DMS 273 treated with DMSO at 0.1 percent for 48 hours (cell line): ENCODE data around the gene MOCS2.
"Not testable (repeated sequence)": the region's sequence is repeated elsewhere in the genome, so short reads cannot be mapped to it uniquely, and the experiment has no call there.

ENCODE experiments used
- DNase-seq: peaks from one replicate; lab custom pipeline; 2025; lab: John Stamatoyannopoulos, UW

MOCS2 gene, protein sequence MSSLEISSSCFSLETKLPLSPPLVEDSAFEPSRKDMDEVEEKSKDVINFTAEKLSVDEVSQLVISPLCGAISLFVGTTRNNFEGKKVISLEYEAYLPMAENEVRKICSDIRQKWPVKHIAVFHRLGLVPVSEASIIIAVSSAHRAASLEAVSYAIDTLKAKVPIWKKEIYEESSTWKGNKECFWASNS

DNA sequence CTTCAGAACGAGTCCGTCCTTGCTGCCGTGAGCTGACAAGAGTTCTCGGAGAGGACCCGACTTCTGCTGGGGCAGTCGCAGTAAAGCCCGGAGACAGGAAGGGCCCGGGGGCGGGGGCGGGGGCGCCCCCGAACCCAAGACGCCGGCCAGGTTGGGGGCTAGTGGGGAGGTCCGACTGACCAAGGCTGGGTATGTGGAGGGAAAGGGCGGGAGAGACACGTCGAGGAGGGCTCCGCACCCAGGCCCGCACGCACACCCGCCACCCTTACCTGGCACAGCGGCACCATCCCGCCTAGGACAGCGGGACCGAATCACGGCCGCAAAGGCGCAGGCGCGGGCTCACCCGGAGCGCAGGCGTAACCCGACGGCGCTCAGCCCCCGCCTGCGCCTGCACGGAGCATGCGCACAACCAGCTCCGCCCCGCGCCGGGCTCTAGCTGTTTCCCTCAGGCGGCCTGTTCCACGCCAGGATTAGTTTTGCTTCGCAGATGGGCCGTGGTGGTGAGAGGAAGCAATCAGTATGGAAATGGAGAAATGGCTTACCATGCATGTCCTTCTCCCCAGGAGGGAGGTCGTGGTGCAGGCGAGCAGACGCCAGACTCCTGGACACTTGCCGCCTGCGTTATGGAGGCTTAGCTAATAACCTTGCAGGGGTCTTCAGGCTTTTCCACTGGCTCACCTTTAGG is at the start of gene MOCS2:
Gene MOCS2, minus strand, starts transcription at position 315 of the 685 bp plus-strand sequence. CDS start 2,583 bp downstream, outside the sequence.
- peak; percentile 74 for DNase-seq

DNA sequence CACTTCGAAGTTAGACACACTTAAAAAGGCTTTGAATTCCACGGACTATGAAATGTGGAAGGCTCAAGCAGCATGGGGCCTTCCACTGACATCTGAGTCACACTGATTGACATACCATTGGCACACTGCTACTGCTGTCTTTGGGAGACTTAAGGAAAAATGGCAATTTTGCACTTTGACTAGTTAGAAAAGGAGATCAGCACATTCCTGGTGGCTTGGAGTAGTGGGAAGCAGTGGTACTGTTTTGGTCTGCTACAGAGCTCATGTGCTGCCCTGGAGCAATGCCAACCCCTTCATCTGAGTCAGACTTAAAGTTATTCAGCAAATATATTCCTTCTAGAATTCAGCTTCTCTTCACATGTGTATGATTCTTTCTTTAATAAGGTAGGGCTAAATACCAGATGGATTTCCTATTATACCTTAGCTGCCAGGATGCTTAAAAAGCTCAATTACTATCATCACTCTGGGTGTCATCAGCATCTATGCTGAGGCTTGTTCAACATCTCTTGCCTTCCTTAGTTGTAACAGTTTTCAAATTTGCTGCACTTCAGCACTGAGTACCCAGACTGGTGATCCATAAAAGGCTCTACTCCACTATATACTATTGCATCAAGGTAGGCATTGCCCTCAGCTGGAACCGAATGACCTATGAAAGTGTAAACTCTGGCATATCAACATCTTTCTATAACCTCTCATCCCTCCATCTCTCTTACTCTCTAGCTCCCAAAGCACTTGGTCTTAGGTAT is 42.3 kb upstream of the MOCS2 start:
- DNase-seq, result no peak

DNA sequence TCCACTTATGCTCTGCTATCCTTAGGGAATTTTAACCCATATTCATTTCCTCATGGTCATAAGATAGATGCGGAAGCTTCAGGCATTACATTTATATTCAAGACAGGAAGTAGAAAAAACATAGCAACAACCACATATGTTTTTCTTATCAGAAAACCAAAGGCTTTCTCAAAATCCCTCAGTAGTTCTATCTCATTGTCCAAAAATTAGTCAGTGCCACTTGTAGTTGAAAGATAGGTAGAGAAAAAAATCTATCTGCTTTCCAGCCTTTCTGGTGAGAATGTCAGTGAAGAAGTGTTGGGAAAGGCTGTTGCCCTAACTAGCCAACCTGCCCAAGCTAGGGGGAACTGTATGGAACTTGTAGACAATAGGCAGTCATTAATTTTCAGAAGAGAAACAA is 23.5 kb upstream of the MOCS2 start:
- no peak for DNase-seq

DNA sequence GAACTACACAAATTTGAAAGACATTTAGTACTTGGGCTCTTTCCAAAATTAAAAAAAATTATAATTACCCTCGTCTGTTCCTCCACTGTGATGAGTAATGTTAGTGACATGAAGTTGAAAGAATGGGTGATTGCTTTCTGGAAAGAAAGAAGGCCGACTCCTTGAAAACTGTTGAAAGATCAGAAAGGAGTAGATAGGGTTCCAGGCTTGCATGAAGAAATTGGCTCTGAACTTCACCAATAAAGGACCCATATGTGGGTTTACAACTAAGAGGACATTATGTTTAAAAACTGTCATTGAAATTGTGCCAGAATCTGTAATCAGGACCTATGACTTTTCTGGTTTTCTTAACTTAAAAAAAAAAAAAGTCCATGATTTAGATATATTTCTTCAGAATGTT is 20.7 kb upstream of the MOCS2 start:
- no peak for DNase-seq

DNA sequence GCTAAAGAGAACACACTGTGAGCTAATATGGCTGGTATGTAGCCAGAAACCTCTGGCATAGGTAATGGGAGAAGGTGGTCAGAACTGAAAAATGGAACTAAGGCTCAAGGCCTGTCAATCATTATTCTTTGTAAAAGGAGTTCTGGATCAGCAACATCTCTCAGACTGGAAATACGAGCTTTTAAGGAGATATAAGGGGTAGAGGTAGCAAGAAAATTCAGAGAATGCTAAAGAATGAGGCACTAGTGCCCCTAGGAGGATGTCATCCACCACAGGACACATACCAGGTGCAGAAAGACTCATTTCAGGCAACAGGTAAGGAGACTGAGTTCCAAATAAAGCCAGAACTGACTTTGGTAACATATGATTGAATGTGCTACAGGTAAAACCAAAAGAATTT is 18.9 kb upstream of the MOCS2 start:
- no peak for DNase-seq

DNA sequence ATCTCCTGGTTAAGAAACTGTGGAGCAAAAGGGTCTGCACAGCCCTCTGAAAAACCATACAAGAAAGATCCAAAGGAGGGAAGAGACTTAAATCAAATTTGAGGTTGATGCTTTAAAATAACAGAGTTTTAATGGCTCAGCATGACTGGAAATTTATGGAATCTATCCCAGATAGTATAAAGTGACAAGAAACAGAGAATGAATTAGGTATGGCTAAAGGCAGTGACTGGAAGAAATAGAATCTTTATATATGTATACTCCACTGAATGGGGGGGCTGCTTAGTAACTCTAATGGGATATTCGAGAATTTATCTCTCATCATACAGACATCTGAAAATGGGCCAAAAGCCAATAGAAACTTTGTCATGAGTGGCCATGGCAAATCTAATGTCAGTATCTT is 17.6 kb upstream of the MOCS2 start:
- no peak for DNase-seq

DNA sequence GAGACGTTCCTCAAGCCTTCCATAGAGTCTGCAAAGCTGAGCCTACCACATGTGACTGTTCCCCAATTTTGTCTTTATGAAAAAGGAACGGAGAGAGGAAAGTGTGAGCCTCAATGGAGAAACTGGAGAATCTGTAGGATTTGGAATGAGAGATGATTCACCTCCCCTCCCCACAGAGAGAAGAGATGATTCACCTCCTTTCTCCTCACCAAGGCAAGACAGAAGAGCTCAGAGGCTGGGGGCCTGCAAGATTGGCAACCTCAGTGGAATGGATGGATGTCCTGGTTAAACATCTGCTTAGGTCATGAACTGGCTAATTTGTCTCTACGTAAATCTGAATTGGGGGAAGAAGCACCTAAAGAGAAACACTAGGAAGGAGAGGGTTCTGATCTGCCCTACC is 17.0 kb upstream of the MOCS2 start:
- no peak for DNase-seq

DNA sequence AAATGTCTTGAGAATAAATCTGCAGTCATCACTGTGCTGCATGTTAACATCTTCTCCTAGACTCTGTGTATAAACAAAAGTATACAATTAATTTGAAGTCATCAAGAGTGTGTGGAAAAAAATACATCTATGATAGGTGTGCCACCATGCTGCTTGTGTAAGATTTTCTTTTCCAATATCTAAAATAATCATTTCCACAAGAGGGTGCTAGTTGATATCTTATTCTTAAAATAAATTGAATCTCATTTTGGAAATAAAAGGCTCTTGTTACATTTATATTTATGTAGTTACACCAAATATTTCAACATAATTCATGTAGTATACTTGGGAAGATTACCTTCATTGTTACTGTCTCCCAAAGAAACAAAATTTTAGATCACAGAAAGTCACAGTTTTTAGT is 14.1 kb upstream of the MOCS2 start:
- no peak for DNase-seq

DNA sequence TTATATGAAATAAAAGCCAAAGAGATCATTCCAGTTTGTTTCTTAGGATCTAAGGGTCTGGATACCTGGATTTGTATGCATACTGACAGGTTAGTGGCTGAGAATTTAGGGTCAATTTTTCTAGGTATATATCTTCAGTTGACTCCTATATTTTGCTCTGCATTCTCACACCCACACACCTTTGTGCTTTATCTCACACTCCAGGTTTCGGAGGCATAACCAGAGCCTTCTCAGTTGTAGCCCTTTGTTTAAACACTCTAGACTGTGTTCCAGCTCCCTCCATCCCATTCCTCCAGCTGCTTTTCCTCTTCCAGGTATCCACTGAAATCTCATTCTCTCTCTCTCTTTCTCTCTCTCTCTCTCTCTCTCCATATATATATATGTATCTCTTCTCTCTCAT is 10.6 kb upstream of the MOCS2 start:
- no peak for DNase-seq

DNA sequence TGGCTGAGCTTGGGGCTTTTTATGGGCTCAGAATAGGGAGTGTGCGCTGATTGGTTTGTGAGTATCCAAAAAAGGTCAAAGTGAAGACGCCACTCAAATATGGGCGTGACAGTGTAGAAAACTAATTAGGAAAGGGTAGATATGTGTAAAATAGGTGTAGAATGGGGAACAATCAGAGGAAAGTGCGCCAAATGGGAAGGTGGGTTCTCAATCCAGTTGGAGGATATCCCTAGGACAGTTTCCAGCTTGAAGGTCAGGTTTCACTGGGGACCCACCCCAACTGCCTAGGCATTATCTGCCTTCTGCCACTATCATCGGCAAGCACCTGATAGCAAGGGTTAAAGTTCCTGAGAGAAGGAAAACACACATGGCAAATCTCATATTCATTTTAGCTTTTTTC is 9.3 kb upstream of the MOCS2 start:
- DNase-seq, result no peak

DNA sequence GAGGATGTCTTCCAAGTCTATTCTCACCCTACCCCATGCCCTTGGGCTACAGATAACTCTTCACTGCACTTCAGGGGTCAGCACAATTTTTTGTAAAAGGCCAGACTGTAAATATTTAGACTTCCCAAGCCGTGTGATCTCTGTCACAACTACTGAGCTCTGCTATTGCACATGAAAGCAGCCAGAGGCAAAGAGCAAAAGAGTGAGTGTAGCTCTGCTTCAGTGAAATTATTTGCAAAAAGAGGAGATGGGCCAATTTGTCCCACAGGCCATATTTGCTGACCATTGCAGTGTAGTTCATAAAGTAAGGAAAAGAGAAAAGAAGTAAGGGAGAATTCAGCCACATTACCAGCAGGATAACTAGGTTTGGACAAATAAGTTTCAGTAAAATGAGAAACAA is 7.0 kb upstream of the MOCS2 start:
- no peak for DNase-seq

DNA sequence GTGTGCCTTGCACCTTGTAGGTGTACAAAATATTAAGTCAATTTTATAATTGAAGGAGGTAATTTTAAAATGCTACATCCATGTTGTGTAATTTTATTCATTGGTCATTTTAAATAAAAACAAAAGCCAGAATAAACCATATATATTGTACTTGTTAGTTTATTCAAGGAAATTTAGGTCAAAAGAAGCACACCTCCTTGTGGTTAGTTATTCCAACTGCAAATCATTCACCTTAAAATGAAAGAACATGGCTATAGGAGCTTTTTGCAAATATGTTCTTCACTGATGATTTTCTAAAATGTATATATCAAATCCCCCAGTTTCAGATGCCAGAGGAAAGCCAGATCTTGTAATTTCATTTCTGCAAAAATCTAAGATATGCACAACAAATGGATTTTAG is 5.4 kb upstream of the MOCS2 start:
- no peak for DNase-seq

DNA sequence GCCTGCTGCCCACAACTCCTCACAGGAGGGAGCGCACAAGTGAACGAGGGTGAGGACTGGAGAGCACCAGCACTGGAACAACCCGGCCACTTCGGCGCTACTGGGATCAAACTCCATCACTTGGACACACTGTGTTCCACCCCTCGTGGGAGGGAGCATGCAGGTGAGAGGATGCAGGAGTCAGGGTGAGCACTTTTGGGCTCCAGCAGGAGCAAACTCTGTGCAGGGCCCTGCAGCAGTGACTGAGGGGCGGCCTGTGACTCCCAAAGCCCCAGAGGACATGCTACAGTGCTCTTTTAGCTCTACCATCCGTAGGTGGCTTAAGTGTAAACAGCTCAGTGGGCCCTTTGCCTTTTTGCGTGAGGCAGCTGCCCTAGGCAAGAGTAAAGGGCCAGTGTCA is 4.4 kb upstream of the MOCS2 start:
- no peak for DNase-seq

DNA sequence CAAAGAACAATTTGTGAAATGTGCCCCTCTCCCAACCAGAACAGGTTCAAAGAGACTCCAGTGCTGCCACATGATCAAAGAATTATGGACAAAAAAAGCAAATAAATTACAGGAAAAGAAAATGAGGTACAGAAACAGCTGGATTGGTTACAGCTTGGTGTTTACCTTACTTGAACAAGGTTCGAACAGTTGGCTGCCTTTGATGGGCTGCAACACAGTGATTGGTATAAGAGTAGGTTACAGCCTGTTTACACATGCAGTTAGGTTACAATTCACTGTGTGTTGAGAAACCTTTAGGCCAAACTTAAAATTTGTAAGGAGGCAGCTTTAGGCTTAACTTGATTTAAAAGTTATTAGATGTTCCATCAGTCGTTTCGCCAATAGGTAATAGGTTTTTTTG is 3.4 kb upstream of the MOCS2 start:
- no peak for DNase-seq

DNA sequence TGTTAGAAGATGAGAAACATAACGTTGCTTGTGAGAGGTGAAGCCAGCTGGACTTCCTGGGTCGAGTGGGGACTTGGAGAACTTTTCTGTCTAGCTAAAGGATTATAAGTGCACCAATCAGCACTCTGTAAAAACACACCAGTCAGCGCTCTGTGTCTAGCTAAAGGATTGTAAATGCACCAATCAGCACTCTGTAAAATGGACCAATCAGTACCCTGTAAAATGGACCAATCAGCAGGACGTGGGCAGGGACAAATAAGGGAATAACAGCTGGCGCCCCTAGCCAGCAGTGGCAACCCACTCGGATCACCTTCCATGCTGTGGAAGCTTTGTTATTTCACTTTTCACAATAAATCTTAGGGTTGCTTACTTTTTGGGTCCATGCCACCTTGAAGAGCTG is 2.8 kb upstream of the MOCS2 start:
- DNase-seq, result not testable (repeated sequence)

DNA sequence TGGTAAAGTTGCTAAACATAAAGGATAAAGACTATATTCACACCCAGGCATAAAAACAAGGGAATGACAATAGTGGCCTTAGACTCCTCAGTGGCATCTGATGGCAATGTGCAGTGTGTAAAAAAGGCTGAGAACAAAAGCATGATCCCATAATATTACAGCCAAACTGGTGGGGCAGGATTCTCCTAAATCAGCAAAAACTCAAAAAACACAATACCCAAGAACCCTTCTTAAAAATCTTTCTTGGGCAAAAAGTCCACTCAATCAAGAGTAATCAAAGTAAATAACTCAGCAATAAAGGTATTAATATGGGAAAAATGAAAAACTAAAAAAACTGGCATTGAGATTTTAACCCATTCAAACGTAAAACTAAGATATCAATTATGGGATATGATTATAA is 1.6 kb upstream of the MOCS2 start:
- DNase-seq, result no peak

DNA sequence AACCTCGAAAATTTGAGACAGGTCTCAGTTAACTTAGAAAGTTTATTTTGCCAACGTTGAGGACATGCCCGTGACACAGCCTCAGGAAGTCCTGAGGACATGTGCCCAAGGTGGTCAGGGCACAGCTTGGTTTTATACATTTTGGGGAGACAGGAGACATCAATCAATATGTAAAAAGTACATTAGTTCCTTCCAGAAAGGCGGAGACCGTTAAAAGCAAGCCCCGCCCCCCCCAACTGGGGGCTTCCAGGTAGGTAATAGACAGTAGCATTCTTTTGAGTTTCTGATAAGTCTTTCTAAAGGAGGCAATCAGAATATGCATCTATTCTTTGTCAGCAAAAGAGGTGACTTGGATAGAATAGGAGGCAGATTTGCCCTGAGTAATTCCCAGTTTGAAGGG is 599 bp upstream of the MOCS2 start:
- no peak for DNase-seq

DNA sequence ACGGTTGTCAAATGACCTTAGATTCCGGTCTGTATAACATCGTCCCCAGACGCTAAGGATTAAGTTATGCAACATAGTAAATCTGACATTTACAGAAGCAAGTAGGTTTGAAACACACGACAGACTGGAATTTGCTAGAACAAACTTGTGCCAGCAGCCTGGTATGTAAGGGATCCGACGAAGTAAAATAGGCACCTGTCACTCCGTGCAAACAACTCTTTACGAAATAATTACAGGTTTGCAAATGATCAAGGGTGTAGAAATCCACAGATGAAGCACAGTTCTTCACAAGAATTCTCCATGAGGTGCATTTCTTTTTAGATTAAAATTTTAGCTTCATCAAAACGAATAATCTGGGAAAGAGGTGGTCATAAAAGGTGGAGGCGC is 508 bp downstream of the MOCS2 start:
- DNase-seq, result no peak

DNA sequence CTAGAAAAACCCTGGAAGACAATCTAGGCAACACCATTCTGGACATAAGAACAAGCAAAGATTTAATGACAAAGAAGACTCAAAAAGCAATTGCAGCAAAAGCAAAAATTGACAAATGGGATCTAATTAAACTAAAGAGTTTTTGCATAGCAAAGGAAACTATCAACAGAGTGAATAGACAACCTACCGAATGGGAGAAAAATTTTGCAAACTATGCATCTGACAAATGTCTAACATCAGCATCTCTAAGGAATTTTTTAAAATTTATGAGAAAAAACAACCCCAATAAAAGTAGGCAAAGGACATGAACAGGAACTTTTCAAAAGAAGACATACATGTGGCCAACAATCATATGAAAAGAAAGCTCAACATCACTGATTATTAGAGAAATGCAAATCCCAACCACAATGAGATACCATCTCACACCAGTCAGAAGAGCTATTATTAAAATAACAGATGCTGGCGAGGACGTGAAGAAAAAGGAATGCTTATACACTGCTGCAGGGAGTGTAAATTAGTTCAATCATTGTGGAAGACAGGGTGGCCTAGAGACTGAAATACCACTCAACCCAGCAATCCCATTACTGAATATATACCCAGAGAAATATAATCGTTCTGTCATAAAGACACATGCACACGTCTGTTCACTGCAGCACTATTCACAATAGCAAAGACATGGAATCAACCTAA is 3.8 kb downstream of the MOCS2 start:
- no peak for DNase-seq

DNA sequence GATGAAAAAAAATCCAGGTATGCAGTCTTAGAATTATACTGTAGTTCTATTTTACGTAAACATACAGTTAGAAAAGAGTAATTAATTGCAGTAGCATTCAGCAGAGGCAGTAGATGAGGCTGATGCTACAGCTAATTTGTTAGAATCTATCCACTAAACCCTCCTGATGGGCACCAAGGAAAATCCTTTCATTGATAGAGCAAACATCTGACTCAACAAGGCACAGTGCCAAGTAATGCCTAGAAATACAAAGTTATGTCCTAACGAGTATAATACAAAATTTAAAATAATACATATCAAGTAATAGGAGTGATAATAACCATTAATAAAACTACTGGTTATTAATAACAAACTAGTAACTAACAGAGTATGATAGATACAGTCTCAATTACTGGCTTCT is 9.0 kb downstream of the MOCS2 start:
- DNase-seq, result no peak

DNA sequence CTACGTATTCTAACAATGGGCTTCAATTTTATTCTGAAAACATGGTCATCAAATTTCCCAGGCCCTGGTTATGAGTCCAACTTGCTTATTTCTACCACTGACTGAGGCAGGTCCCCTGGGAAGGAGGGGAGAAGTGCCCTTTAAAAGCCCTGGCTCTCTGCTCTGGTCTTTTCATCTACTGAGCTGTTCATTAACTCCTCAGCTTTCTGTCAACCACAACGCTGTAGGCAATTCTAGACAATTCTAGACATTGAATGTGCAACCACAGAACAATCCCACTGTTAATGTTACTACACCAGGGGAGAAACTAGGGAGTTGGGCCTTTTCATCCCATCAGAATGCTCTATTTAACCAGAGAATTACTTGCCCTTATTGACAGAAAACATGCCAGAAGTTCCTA is 10.0 kb downstream of the MOCS2 start:
- no peak for DNase-seq

DNA sequence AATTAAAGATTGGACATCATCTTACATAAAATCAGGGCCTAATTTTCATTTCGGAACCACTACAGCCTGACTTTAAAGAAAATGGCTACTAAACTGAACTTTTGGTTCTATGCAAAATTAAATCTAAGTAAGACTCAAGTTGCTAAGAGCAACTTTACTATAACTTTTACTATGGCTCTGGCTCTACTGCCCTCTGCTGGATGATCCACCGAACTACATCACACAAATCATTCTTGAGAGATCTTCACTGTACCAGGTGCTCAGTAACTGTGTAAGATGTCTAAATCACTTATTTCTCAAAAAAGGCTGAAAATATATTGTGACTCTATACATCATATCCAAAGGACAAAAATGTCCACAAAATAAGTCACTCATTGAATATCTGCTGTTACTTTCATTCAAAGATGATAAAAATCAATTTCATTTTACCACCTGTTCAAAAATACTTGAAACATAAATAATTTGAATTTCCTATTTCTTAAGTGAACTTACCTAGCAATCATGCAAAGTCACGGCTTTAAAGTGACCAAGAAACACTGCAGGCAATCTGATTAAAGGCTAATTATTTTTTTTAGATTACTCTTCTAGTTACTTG is 13.5 kb downstream of the MOCS2 start:
- DNase-seq, result no peak

DNA sequence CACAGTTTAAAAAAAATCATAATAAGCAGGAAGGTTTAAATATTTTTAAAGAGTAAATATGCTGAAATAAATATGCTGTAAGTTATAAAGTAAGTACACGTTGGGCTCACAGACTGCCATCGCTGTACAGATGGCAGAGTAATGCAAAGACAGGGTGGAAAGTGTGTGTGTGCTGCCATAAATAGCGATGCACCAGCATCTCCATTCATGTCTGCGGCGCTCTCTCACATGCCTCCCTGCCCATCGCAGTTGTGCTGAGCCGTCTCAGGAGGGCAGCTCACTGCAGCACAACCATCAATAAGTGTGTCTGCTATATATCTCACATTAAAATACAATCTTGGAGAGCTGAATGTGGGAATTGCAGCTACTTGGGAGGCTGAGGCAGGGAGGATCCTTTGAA is 14.3 kb downstream of the MOCS2 start:
- no peak for DNase-seq
